IPS-15b (cell line): ENCODE data around the gene MBD5.

Experiments used
- H3K27me3 ChIP-seq: one replicate; pipeline ENCODE4 v1.6.1; 2013; ENCODE audit warnings: low read length; ENCODE audit not compliant: control insufficient read depth, insufficient read depth
- H3K36me3 ChIP-seq: one replicate; pipeline ENCODE4 v1.6.1; 2013; ENCODE audit warnings: low read length; ENCODE audit not compliant: control insufficient read depth, insufficient read depth
- H3K4me1 ChIP-seq: one replicate; pipeline ENCODE4 v1.6.1; 2013; ENCODE audit warnings: mild to moderate bottlenecking, low read length; ENCODE audit not compliant: control insufficient read depth, insufficient read depth
- H3K4me3 ChIP-seq: one replicate; pipeline ENCODE4 v1.5.1; 2013; ENCODE audit warnings: low read depth, low read length
- H3K9ac ChIP-seq: one replicate; pipeline ENCODE4 v1.6.1; 2013; ENCODE audit warnings: low read depth, mild to moderate bottlenecking, low read length
- H3K9me3 ChIP-seq: one replicate; pipeline ENCODE4 v1.6.1; 2013; ENCODE audit warnings: mild to moderate bottlenecking, low read length; ENCODE audit not compliant: control insufficient read depth, insufficient read depth

The MBD5 gene

GRCh38 chr2:148342086-148342485, 321.2 kb downstream of the MBD5 start:
- H3K9ac ChIP-seq, result no peak overlapping the region

GRCh38 chr2:148350199-148350598, 329.3 kb downstream of the MBD5 start:
- Histone ChIP-seq H3K4me3 (no peak overlapping the region), H3K4me1 (no peaks in the 10 kb centered on the region), H3K9me3 (no peaks in the 10 kb centered on the region), H3K36me3 (no peaks in the 10 kb centered on the region), H3K27me3 (no peaks in the 10 kb centered on the region), H3K9ac (no peak overlapping the region)

More at GRCh38 chr2:148342086-148342485, 321.2 kb downstream of the MBD5 start:
- Histone ChIP-seq H3K4me1 (no peaks in the 10 kb centered on the region), H3K36me3 (no peaks in the 10 kb centered on the region), H3K9me3 (no peaks in the 10 kb centered on the region), H3K27me3 (no peaks in the 10 kb centered on the region), H3K4me3 (no peak overlapping the region)

- Histone ChIP-seq H3K9me3 (no peaks in the 10 kb centered on the region), H3K27me3 (no peaks in the 10 kb centered on the region), H3K36me3 (no peaks in the 10 kb centered on the region), H3K4me1 (no peaks in the 10 kb centered on the region), H3K4me3 (no peak overlapping the region), H3K9ac (no peak overlapping the region)
Measured at GRCh38 chr2:148351437-148352143, 330.7 kb downstream of the MBD5 start.

- Histone ChIP-seq H3K27me3 (no peaks in the 10 kb centered on the region), H3K9me3 (no peaks in the 10 kb centered on the region), H3K9ac (no peak overlapping the region), H3K4me1 (peaks cover 7% of the 10 kb centered on the region), H3K4me3 (no peak overlapping the region), H3K36me3 (no peaks in the 10 kb centered on the region)
Measured at GRCh38 chr2:148358375-148358774, 337.5 kb downstream of the MBD5 start.

- no peak overlapping the region for H3K4me3 ChIP-seq
- no peaks in the 10 kb centered on the region for H3K36me3 ChIP-seq
- H3K4me1 ChIP-seq, result peaks cover 7% of the 10 kb centered on the region
- no peaks in the 10 kb centered on the region for H3K27me3 ChIP-seq
- H3K9ac ChIP-seq, result no peak overlapping the region
- no peaks in the 10 kb centered on the region for H3K9me3 ChIP-seq
Measured at GRCh38 chr2:148360662-148361061, 339.8 kb downstream of the MBD5 start.

GRCh38 chr2:148362144-148362796, 341.4 kb downstream of the MBD5 start:
- Histone ChIP-seq H3K27me3 (no peaks in the 10 kb centered on the region), H3K4me1 (peaks cover 7% of the 10 kb centered on the region), H3K9me3 (no peaks in the 10 kb centered on the region), H3K36me3 (no peaks in the 10 kb centered on the region), H3K4me3 (no peak overlapping the region), H3K9ac (peak overlapping the region; percentile 37)

- Histone ChIP-seq H3K9me3 (no peaks in the 10 kb centered on the region), H3K36me3 (no peaks in the 10 kb centered on the region), H3K4me1 (no peaks in the 10 kb centered on the region), H3K9ac (no peak overlapping the region), H3K27me3 (no peaks in the 10 kb centered on the region), H3K4me3 (no peak overlapping the region)
Measured at GRCh38 chr2:148375214-148375613, 354.3 kb downstream of the MBD5 start.

GRCh38 chr2:148391324-148391723, 370.4 kb downstream of the MBD5 start:
- H3K9ac ChIP-seq, result no peak overlapping the region
- no peaks in the 10 kb centered on the region for H3K36me3 ChIP-seq
- H3K4me3 ChIP-seq, result no peak overlapping the region
- no peaks in the 10 kb centered on the region for H3K4me1 ChIP-seq
- H3K9me3 ChIP-seq, result no peaks in the 10 kb centered on the region
- no peaks in the 10 kb centered on the region for H3K27me3 ChIP-seq

GRCh38 chr2:148402786-148403185, 381.9 kb downstream of the MBD5 start:
- no peaks in the 10 kb centered on the region for H3K4me1 ChIP-seq
- no peaks in the 10 kb centered on the region for H3K27me3 ChIP-seq
- H3K36me3 ChIP-seq, result no peaks in the 10 kb centered on the region
- no peaks in the 10 kb centered on the region for H3K9me3 ChIP-seq
- no peak overlapping the region for H3K4me3 ChIP-seq
- no peak overlapping the region for H3K9ac ChIP-seq

GRCh38 chr2:148410899-148411298, 390.0 kb downstream of the MBD5 start:
- H3K36me3 ChIP-seq, result no peaks in the 10 kb centered on the region
- no peaks in the 10 kb centered on the region for H3K4me1 ChIP-seq
- no peak overlapping the region for H3K4me3 ChIP-seq
- no peak overlapping the region for H3K9ac ChIP-seq
- H3K9me3 ChIP-seq, result no peaks in the 10 kb centered on the region
- H3K27me3 ChIP-seq, result no peaks in the 10 kb centered on the region

GRCh38 chr2:148416248-148416647, 395.4 kb downstream of the MBD5 start:
- no peaks in the 10 kb centered on the region for H3K9me3 ChIP-seq
- no peaks in the 10 kb centered on the region for H3K4me1 ChIP-seq
- no peaks in the 10 kb centered on the region for H3K27me3 ChIP-seq
- H3K36me3 ChIP-seq, result no peaks in the 10 kb centered on the region
- H3K9ac ChIP-seq, result no peak overlapping the region
- H3K4me3 ChIP-seq, result no peak overlapping the region

- H3K36me3 ChIP-seq, result no peaks in the 10 kb centered on the region
- H3K9me3 ChIP-seq, result no peaks in the 10 kb centered on the region
- no peaks in the 10 kb centered on the region for H3K27me3 ChIP-seq
- H3K9ac ChIP-seq, result no peak overlapping the region
- no peaks in the 10 kb centered on the region for H3K4me1 ChIP-seq
- H3K4me3 ChIP-seq, result no peak overlapping the region
Measured at GRCh38 chr2:148430101-148430500, 409.2 kb downstream of the MBD5 start.
